Measurements from ENCODE around the gene MSH5. TPM values are rescaled to one million over a fixed set of nuclear protein-coding genes. Genes with fewer than 3 reads are reported as not detected.

Gene MSH5
- polyA plus RNA-seq, 1 donor (not counting 4 experiments of a cell fraction or from before 2014, with no cell fraction given): 14.8 TPM

DNA sequence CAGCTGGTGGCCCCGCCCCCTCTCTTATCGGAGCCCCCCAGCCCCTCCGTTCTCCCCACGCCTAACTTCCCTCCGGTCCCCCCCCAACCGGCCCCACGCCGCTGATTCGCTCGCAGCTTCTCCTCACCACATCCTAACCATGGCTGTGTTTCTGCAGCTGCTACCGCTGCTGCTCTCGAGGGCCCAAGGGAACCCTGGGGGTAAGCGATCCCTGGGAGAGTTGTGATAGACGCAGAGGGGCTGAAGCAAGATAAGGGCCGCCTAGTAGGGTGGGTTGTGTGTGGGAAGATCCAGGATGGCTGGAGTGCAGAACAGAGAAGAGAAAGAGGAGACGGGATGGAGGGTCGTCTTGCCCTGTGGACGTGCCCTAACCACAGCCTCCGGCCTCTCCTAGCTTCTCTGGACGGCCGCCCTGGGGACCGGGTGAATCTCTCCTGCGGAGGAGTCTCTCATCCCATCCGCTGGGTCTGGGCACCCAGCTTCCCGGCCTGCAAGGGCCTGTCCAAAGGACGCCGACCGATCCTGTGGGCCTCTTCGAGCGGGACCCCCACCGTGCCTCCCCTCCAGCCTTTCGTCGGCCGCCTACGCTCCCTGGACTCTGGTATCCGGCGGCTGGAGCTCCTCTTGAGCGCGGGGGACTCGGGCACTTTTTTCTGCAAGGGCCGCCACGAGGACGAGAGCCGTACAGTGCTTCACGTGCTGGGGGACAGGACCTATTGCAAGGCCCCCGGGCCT lies 16.4 kb upstream of the MSH5 start, which contains the start of gene MPIG6B:
Gene MPIG6B, plus strand, starts transcription at position 129 of the 735 bp plus-strand sequence. Its CDS starts 11 bp downstream, at position 140.
- peaks cover 19% of the 10 kb centered on the region for H3K4me1 ChIP-seq (ENCODE audit: control insufficient read depth, extremely low read depth, insufficient read depth, low read length)
- no peaks in the 10 kb centered on the region for H3K79me2 ChIP-seq (ENCODE audit: control insufficient read depth, insufficient read depth, low read length)
- TF ChIP-seq, protein P1, sequence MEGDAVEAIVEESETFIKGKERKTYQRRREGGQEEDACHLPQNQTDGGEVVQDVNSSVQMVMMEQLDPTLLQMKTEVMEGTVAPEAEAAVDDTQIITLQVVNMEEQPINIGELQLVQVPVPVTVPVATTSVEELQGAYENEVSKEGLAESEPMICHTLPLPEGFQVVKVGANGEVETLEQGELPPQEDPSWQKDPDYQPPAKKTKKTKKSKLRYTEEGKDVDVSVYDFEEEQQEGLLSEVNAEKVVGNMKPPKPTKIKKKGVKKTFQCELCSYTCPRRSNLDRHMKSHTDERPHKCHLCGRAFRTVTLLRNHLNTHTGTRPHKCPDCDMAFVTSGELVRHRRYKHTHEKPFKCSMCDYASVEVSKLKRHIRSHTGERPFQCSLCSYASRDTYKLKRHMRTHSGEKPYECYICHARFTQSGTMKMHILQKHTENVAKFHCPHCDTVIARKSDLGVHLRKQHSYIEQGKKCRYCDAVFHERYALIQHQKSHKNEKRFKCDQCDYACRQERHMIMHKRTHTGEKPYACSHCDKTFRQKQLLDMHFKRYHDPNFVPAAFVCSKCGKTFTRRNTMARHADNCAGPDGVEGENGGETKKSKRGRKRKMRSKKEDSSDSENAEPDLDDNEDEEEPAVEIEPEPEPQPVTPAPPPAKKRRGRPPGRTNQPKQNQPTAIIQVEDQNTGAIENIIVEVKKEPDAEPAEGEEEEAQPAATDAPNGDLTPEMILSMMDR (optimal IDR thresholded peaks at IDR 0.05 in 1 of 3, IDR thresholded peaks at IDR 0.05 in 1 of 3, conservative IDR thresholded peaks at IDR 0.05 in 1 of 3; ENCODE audit: extremely low read depth in 1 of 3, insufficient read depth in 2 of 3, low read length in 3 of 3): no peak
- peaks cover 3 to 7% of the 10 kb centered on the region in 2 experiments for H3K36me3 ChIP-seq (ENCODE audit: control insufficient read depth in 2 of 2, extremely low read depth in 1 of 2, insufficient read depth in 2 of 2, low read length in 2 of 2)
- dilution Hi-C loops (cut with MboI; ENCODE audit: extremely low pct_ligation_motif_present, low sequenced_read_pairs): no loop called here
- no peaks in the 10 kb centered on the region for H3K9me3 ChIP-seq (ENCODE audit: control insufficient read depth, low read depth, low read length)
- no peak within 1 kb of the TSS for H3K4me2 ChIP-seq (ENCODE audit: control insufficient read depth, extremely low read depth, insufficient read depth, low read depth, low read length)
- no peak within 1 kb of the TSS for H3K9ac ChIP-seq (ENCODE audit: control insufficient read depth, extremely low read depth, insufficient read depth, low read length)
- no peaks in the 10 kb centered on the region for H4K20me1 ChIP-seq (ENCODE audit: control insufficient read depth, extremely low read depth, insufficient read depth, low read length)
- H2AFZ ChIP-seq (ENCODE audit: control insufficient read depth, low read length): no peak within 1 kb of the TSS
- H3K27ac ChIP-seq (ENCODE audit: control insufficient read depth, insufficient read depth, low read length): no peak within 1 kb of the TSS
- peaks cover 5% of the 10 kb centered on the region for H3K9me1 ChIP-seq (ENCODE audit: control insufficient read depth, extremely low read depth, insufficient read depth, low read length)
- no peaks in the 10 kb centered on the region for H3K27me3 ChIP-seq (ENCODE audit: control insufficient read depth, extremely low read depth, insufficient read depth, low read length)
- no peak within 1 kb of the TSS for H3K4me3 ChIP-seq (ENCODE audit: control insufficient read depth in 2 of 3, extremely low read depth in 1 of 3, insufficient read depth in 2 of 3, low read depth in 1 of 3, low read length in 3 of 3)
- FAIRE-seq (no peak), DNase-seq (ENCODE audit: low read depth, low spot score) (no peak)

DNA sequence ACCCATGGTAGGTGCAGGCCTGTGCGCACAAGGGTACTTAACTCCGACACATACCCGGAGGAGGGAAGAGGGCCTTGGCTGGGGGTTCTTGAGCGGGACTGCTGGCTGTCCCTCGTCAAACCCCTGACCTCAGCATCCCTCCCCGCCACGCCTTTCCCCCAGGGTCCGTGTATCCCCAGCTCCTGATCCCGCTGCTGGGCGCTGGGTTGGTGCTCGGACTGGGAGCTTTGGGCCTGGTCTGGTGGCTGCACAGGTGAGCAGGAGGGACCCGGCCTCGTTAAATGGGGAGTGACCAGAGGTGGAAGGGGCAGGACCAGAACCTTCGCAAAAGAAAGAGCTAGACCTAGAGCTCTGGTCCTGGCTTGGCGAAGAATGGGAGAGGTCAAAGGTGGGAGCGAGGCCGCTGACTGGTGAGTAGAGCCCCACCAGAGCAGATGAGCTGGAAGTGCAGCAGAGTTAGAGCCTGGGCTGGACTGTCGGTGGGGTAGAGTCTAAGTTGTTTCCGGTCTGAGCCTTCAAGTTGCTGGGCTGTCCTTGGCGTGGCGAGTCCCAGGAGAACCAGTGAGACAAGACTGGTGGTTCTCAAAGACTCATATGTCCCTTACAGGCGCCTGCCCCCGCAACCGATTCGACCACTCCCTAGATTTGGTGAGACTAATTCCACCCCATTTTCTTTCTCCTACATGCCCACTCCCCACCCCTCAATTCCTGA lies 15.7 kb upstream of the MSH5 start:
- H2AFZ ChIP-seq (ENCODE audit: control insufficient read depth, low read length): no peak overlapping the region
- H4K20me1 ChIP-seq (ENCODE audit: control insufficient read depth, extremely low read depth, insufficient read depth, low read length): no peaks in the 10 kb centered on the region
- H3K27ac ChIP-seq (ENCODE audit: control insufficient read depth, insufficient read depth, low read length): no peak overlapping the region
- FAIRE-seq (no peak), DNase-seq (ENCODE audit: low read depth, low spot score) (no peak)
- H3K79me2 ChIP-seq (ENCODE audit: control insufficient read depth, insufficient read depth, low read length): no peaks in the 10 kb centered on the region
- no peak for TF ChIP-seq EZH2 (IDR thresholded peaks at IDR 0.05; ENCODE audit: low read length)
- TF ChIP-seq, protein P1 (optimal IDR thresholded peaks at IDR 0.05 in 1 of 3, IDR thresholded peaks at IDR 0.05 in 1 of 3, conservative IDR thresholded peaks at IDR 0.05 in 1 of 3; ENCODE audit: extremely low read depth in 1 of 3, insufficient read depth in 2 of 3, low read length in 3 of 3): no peak
- no peak overlapping the region for H3K4me3 ChIP-seq (ENCODE audit: control insufficient read depth in 2 of 3, extremely low read depth in 1 of 3, insufficient read depth in 2 of 3, low read depth in 1 of 3, low read length in 3 of 3)
- dilution Hi-C loops (cut with MboI; ENCODE audit: extremely low pct_ligation_motif_present, low sequenced_read_pairs): no loop called here
- peaks cover 2% of the 10 kb centered on the region for H3K9me1 ChIP-seq (ENCODE audit: control insufficient read depth, extremely low read depth, insufficient read depth, low read length)
- no peaks in the 10 kb centered on the region for H3K9me3 ChIP-seq (ENCODE audit: control insufficient read depth, low read depth, low read length)
- no peak overlapping the region for H3K9ac ChIP-seq (ENCODE audit: control insufficient read depth, extremely low read depth, insufficient read depth, low read length)
- no peaks in the 10 kb centered on the region for H3K27me3 ChIP-seq (ENCODE audit: control insufficient read depth, extremely low read depth, insufficient read depth, low read length)
- peaks cover 13% of the 10 kb centered on the region for H3K4me1 ChIP-seq (ENCODE audit: control insufficient read depth, extremely low read depth, insufficient read depth, low read length)
- H3K4me2 ChIP-seq (ENCODE audit: control insufficient read depth, extremely low read depth, insufficient read depth, low read depth, low read length): no peak overlapping the region
- peaks cover 3 to 5% of the 10 kb centered on the region in 2 experiments for H3K36me3 ChIP-seq (ENCODE audit: control insufficient read depth in 2 of 2, extremely low read depth in 1 of 2, insufficient read depth in 2 of 2, low read length in 2 of 2)

Data from keratinocyte (primary cell).